GM10266 (cell line): ENCODE measurements around the gene SEPTIN12.
A peak's percentile ranks its signal among the peaks of the same experiment; 100 is the strongest.

ENCODE experiments used
- DNase-seq: peaks from one replicate; pipeline ENCODE4 v3.0.0; 2012; ENCODE audit errors: extremely low spot score
- TF ChIP-seq, protein P1 (sequence below): IDR thresholded peaks from 2 replicates; pipeline ENCODE4 v1.5.1; 2012; ENCODE audit warnings: mild to moderate bottlenecking, low read depth; ENCODE audit not compliant: control insufficient read depth, insufficient read depth; ENCODE audit errors: missing control alignments

The SEPTIN12 gene, protein sequence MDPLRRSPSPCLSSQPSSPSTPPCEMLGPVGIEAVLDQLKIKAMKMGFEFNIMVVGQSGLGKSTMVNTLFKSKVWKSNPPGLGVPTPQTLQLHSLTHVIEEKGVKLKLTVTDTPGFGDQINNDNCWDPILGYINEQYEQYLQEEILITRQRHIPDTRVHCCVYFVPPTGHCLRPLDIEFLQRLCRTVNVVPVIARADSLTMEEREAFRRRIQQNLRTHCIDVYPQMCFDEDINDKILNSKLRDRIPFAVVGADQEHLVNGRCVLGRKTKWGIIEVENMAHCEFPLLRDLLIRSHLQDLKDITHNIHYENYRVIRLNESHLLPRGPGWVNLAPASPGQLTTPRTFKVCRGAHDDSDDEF

DNA sequence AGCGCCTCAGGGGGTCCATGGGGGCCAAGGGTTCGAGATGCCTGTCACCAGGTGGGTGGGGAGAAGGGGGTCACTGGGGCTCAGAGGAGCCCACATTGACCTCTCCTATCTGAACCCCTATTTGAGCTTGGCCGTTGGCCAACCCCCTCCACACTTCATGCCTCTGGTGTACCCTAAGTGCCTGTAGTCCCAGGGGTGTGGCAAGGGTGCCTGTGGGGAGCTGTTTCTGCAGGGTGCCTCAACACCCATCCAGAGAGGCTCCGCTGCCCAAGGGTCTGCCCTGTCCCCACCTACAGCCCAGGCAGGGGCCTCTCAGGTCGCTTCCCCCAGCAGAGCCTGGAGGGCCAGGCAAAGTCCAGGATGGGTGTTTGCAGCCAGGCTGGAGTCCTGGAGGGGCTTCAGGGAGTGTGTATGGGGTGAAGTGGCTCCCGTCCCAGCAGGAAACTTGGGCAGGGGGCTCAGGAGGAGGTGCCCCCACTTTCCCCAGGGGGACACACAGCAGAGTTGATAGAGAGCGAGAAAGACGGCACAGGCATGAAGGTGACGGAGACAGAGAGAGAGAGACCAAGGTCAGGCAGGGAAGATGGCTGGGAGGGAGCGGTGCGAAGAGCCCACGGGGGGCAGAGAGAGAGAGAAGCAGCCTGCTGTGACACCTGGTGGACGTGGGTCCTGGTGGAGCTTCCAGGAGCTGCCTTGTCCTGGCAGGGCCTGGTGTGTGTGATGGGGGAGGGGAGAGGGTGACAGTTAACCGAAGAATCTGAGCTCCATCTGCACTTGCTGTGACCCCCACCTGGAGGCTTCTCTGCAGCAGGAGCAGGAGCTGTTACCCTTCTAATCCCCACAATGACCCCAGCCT, at the start of gene SEPTIN12:
Gene SEPTIN12 (minus strand): TSS at position 719 of the 856 bp plus-strand sequence. CDS start 700 bp downstream, at position 19.
- DNase-seq = no peak
- TF ChIP-seq, protein P1, sequence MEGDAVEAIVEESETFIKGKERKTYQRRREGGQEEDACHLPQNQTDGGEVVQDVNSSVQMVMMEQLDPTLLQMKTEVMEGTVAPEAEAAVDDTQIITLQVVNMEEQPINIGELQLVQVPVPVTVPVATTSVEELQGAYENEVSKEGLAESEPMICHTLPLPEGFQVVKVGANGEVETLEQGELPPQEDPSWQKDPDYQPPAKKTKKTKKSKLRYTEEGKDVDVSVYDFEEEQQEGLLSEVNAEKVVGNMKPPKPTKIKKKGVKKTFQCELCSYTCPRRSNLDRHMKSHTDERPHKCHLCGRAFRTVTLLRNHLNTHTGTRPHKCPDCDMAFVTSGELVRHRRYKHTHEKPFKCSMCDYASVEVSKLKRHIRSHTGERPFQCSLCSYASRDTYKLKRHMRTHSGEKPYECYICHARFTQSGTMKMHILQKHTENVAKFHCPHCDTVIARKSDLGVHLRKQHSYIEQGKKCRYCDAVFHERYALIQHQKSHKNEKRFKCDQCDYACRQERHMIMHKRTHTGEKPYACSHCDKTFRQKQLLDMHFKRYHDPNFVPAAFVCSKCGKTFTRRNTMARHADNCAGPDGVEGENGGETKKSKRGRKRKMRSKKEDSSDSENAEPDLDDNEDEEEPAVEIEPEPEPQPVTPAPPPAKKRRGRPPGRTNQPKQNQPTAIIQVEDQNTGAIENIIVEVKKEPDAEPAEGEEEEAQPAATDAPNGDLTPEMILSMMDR = no peak

DNA sequence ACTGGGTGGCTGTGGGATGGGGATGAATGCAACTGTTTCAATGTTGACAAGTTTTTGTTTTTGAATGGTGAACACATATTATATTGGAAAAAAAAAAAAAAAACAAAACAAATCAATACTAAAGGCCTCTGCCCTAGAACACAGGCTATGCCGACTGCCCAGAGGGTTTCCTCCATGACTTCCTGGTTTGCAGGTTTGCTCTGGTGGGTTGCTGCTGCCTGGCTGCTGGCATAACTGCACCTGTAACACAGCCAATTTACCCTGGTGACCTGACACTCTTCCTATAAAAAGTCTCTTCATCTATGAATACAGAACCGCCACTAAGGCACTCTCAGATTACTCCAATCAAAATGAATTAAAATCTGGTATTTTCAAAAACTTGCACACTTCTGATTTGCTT, 48.6 kb upstream of the SEPTIN12 start:
- no peak for DNase-seq
- TF ChIP-seq, protein P1 = no peak

DNA sequence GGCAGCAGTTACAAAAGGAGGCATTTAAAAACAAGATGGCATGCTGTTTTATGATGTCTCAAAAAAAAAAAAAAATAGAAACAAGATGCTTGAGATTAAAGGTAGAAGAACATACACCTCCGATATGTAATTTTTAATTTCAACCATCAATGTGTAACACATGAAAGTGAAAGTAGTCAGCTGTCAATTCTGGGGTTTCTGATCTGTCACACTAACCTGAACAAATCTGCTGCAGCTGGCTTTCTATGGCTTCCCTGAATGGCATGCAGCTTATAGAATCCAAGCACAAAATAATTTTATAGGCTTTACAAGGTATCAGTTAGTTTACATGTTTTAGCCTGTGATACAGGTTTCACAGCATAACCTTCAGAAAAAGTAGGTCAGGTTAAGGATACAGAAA, 45.4 kb upstream of the SEPTIN12 start:
- TF ChIP-seq, protein P1 = no peak
- peak; percentile 24 for DNase-seq

DNA sequence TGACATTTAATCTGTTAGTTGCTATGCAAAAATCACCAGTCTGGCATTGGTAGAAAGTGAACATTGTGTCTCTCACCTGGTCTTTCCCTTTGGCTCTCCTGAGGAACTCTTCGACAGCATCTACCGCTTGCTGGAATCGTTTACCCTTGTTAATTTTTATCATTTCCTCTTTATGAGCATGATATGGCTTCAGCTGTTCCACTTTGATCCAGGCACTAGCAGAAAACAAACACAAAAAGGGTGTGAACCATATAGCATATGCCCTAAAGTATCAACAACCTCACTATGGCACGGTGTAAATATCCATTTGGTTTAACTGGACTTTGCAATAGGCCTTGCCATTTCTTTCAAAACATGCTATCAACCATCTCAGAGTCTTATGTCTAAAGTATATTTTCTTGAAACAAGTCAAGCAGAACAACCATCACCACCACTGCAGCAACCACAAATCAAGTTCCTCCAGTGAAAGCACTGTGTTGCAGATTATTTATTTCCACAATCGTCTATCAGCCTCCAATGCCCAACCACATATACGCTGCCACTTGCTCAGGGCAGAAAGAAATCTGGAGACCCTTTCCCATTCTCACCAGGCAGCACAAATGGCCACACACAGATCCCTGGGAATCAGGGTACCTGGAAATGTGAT, 44.7 kb upstream of the SEPTIN12 start:
- TF ChIP-seq, protein P1 = no peak
- DNase-seq = no peak

DNA sequence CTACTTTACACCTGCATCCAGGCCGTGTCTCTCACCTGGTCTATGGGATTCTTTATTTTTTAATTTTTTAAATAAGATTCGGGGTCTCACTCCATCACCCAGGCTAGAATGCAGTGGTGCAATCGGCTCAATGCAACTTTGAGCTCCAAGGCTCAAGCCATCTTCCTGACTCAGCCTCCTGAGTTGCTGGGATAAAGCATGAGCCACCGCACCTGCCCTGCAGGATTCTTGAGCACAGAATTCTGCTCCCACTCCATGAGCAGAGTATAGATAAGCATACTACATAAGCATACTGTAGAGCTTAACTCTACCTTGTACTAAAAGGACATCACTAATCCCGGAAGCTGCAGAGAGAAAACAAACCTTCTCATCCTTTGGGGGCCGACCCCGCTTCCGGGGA, 43.5 kb upstream of the SEPTIN12 start:
- TF ChIP-seq, protein P1 = no peak
- DNase-seq = no peak

DNA sequence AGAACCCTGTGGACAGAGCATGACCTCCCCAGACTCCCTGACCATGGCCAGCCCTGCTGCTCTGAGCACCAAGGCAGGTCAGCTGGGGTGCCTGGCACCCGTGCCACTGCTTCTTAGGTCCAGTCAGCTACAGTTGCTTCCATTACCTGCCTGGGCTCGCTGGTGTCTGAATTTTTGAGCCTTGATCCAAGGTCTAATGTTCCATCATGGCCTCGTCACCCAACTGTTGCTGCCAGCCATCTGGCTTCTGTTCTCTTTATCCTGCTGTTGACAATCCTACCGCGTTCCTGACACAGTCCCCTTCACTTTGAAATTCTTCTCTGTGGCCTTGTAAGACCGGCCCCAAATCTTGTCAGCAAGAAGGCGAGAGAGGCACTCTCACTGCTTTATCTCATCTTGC, 42.3 kb upstream of the SEPTIN12 start:
- TF ChIP-seq, protein P1 = no peak
- DNase-seq = no peak
